GM12875 (cell line): ENCODE measurements around the gene MAML2.

Experiments
- H3K4me3 ChIP-seq: one replicate; pipeline ENCODE4 v1.5.1; 2011; ENCODE audit warnings: low read depth, low read length, control low read depth
- CTCF ChIP-seq: IDR thresholded peaks from 2 replicates; pipeline ENCODE4 v1.5.1; 2011; ENCODE audit warnings: low read depth, mild to moderate bottlenecking, control low read depth, inconsistent platforms, low read length, moderate library complexity, borderline replicate concordance; ENCODE audit not compliant: insufficient read depth

MAML2 gene

GRCh38 chr11:96173422-96173821, 169.6 kb downstream of the MAML2 start:
- H3K4me3 ChIP-seq: no peak overlapping the region
- TF ChIP-seq CTCF: no peak

GRCh38 chr11:96172604-96173003, 170.4 kb downstream of the MAML2 start:
- TF ChIP-seq CTCF: no peak
- no peak overlapping the region for H3K4me3 ChIP-seq

GRCh38 chr11:96169250-96169649, 173.7 kb downstream of the MAML2 start:
- no peak for TF ChIP-seq CTCF
- no peak overlapping the region for H3K4me3 ChIP-seq

- no peak overlapping the region for H3K4me3 ChIP-seq
- no peak for TF ChIP-seq CTCF
These were observed 174.4 kb downstream of the MAML2 start for GRCh38 chr11:96168623-96169022.

- no peak overlapping the region for H3K4me3 ChIP-seq
- no peak for TF ChIP-seq CTCF
These were observed 175.2 kb downstream of the MAML2 start for GRCh38 chr11:96167787-96168186.

- TF ChIP-seq CTCF: no peak
These were observed 175.7 kb downstream of the MAML2 start for GRCh38 chr11:96167203-96167758.

GRCh38 chr11:96162816-96163499, 180.0 kb downstream of the MAML2 start:
- no peak for TF ChIP-seq CTCF
- no peak overlapping the region for H3K4me3 ChIP-seq

More at GRCh38 chr11:96167203-96167758, 175.7 kb downstream of the MAML2 start:
- H3K4me3 ChIP-seq: no peak overlapping the region
